Gastrocnemius medialis (tissue), 4 donors: ENCODE results near the gene CHD6. TPM values are rescaled to one million over a fixed set of nuclear protein-coding genes. Genes with fewer than 3 reads are reported as not detected.

Experiments
- ATAC-seq, 2 donors: fragments of 150-250 bp; one replicate each; pipeline ENCODE4 v1.9.1; 2016
- DNase-seq, 2 donors: peaks; one replicate each; pipeline ENCODE4 v3.0.0-alpha.2; 2019
- H3K27ac ChIP-seq, 4 donors: fragments of 200-600 bp; sonication (generic); 1 replicate in 1 of 4; 2 replicates in 3 of 4; pipeline ENCODE4 v1.5.1; 2016 to 2018; ENCODE audit warnings: mild to moderate bottlenecking in 2 of 4, moderate library complexity in 1 of 4
- H3K27me3 ChIP-seq, 3 donors: fragments of 200-600 bp; sonication (generic) in 2 of 3; 1 replicate in 1 of 3; 2 replicates in 2 of 3; pipeline versions ENCODE4 v1.5.1 to v1.6.0; 2016 to 2019; ENCODE audit warnings: mild to moderate bottlenecking in 1 of 3, moderate library complexity in 1 of 3
- H3K36me3 ChIP-seq, 2 donors: fragments of 200-600 bp; sonication (generic) in 1 of 2; one replicate each; pipeline ENCODE4 v1.5.1; 2017 to 2018
- H3K4me1 ChIP-seq, 2 donors: fragments of 200-600 bp; sonication (generic) in 1 of 2; one replicate each; pipeline ENCODE4 v1.5.1; 2016 to 2017; ENCODE audit warnings: mild to moderate bottlenecking in 2 of 2
- H3K4me3 ChIP-seq, 4 donors: fragments of 200-600 bp; sonication (generic) in 3 of 4; 1 replicate in 1 of 4; 2 replicates in 3 of 4; pipeline ENCODE4 v1.5.1; 2016 to 2019; ENCODE audit warnings: mild to moderate bottlenecking in 2 of 4
- H3K9me3 ChIP-seq, 3 donors: fragments of 200-600 bp; sonication (generic) in 2 of 3; 1 replicate in 1 of 3; 2 replicates in 2 of 3; pipeline ENCODE4 v1.5.1; 2016 to 2019
- POLR2A ChIP-seq, 2 donors: fragments of 450-650 bp; IDR thresholded peaks; one replicate each; pipeline ENCODE4 v1.6.1; 2017; ENCODE audit warnings: antibody characterized with exemption in 2 of 2, mild to moderate bottlenecking in 2 of 2, moderate library complexity in 2 of 2
- in situ Hi-C, 4 donors: fragments of 200-750 bp; cut with MboI; loops; one replicate each; pipeline versions ENCODE4 v1.15.0 to v1.8.0; 2017; ENCODE audit warnings: low sequenced_read_pairs in 4 of 4
- intact Hi-C: fragments of 100-400 bp; cut with DNase I; formaldehyde crosslinking; loops from one replicate; pipeline ENCODE4 v1.15.1; 2023; ENCODE audit warnings: low total_unique reads
- total RNA-seq, 4 donors: library from RNA; depleted of rRNA; stranded (reverse); fragments of >200 nt; gene quantifications; one replicate each; pipeline versions ENCODE4 v1.1.0 to v1.2.3, GENCODE V29; 2016
- TF ChIP-seq, protein P1 (sequence below), 5 experiments: fragments of 450-650 bp in 3 of 5; fragments of 200-600 bp in 2 of 5; sonication (generic) in 2 of 5; IDR thresholded peaks in 4 of 5; conservative IDR thresholded peaks in 1 of 5; 1 replicate in 4 of 5; 2 replicates in 1 of 5; pipeline ENCODE4 v1.5.1; 2016 to 2019; ENCODE audit warnings: antibody characterized with exemption in 5 of 5, mild to moderate bottlenecking in 3 of 5, moderate library complexity in 3 of 5

Gene CHD6
- total RNA-seq, 4 donors from 2014 or later = 12.8 to 33.7 (median 19.2) TPM

DNA sequence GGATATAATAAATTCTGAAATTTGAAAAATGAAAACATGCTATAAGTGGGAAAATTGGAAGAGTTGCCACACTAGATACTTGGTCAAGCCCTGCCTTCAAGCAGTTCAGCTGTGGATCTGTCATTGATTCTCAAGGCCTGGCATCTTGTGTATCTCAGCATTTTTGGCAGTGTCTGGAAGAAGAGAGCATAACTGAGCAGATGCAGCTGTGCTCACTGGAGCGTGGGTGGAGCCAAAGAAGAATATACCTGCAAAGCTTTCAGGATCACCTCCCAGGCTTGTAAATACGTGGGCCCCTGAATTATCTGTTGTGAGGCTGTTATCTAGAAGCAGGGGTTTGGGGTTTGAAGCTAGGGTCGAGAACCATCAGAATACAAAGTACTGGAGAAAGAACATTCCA, 31.3 kb upstream of the CHD6 start:
- in situ Hi-C loops (no loop called here), intact Hi-C loops (no loop called here)
- no peak overlapping the region for H3K27ac ChIP-seq
- H3K4me3 ChIP-seq = no peak overlapping the region
- ATAC-seq = no peak
- H3K4me1 ChIP-seq = no peaks in the 10 kb centered on the region
- TF ChIP-seq, protein P1, sequence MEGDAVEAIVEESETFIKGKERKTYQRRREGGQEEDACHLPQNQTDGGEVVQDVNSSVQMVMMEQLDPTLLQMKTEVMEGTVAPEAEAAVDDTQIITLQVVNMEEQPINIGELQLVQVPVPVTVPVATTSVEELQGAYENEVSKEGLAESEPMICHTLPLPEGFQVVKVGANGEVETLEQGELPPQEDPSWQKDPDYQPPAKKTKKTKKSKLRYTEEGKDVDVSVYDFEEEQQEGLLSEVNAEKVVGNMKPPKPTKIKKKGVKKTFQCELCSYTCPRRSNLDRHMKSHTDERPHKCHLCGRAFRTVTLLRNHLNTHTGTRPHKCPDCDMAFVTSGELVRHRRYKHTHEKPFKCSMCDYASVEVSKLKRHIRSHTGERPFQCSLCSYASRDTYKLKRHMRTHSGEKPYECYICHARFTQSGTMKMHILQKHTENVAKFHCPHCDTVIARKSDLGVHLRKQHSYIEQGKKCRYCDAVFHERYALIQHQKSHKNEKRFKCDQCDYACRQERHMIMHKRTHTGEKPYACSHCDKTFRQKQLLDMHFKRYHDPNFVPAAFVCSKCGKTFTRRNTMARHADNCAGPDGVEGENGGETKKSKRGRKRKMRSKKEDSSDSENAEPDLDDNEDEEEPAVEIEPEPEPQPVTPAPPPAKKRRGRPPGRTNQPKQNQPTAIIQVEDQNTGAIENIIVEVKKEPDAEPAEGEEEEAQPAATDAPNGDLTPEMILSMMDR (IDR thresholded peaks at IDR 0.05 in 4 of 5, conservative IDR thresholded peaks at IDR 0.05 in 1 of 5) = no peak
- H3K27me3 ChIP-seq = no peaks in the 10 kb centered on the region
- DNase-seq = no peak
- H3K36me3 ChIP-seq = no peaks in the 10 kb centered on the region
- no peaks in the 10 kb centered on the region for H3K9me3 ChIP-seq

DNA sequence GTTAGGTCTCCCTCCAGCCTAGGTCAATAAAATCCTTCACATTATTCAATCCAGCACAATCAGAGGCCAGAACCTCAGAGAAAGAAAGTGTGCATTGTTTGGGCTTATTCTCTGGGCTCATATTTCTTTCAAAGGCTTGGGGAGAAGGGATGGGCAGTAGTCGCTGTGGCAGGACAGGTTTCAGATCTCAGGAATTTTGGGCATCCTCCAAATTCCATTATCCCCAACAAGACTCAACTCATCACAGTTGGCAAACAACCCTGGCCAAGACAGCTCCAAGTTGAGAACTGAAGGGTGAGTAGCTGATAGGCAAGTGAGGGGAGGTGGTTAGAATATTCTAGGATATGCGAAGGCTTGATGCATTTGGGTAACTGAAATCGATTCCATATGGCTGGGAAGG, 27.2 kb upstream of the CHD6 start:
- DNase-seq = no peak
- intact Hi-C loops = no loop called here
- H3K27ac ChIP-seq = no peak overlapping the region
- no peak for TF ChIP-seq POLR2A (IDR thresholded peaks at IDR 0.05)
- TF ChIP-seq, protein P1 (IDR thresholded peaks at IDR 0.05 in 4 of 5, conservative IDR thresholded peaks at IDR 0.05 in 1 of 5) = no peak
- no peaks in the 10 kb centered on the region for H3K9me3 ChIP-seq
- in situ Hi-C loops = no loop called here
- ATAC-seq = no peak
- no peaks in the 10 kb centered on the region for H3K36me3 ChIP-seq
- no peaks in the 10 kb centered on the region for H3K4me1 ChIP-seq
- no peak overlapping the region for H3K4me3 ChIP-seq
- H3K27me3 ChIP-seq = no peaks in the 10 kb centered on the region

DNA sequence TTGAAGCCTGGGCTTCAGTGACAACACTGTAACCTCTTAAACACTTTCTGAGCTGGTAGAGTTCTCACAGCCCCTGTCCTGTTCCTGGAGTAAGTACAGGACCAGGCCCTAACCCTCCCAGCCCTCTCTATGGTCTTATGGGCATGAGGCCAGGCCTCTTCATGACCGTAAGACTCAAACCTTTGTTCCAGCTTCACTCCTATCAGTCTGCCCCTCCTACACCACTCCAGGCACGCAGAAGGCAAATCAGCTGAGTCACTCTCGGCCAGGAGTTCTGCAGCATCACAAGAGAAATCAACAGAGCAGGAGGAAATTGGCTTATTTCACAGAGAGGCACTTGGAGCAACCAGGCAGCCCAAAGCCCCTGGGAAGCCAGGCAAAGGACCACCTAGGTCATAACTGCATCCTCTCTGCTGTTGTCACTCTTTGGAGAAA, 25.3 kb upstream of the CHD6 start:
- H3K4me1 ChIP-seq = no peaks in the 10 kb centered on the region
- no peak for DNase-seq
- intact Hi-C loops (no loop called here), in situ Hi-C loops (no loop called here)
- no peak overlapping the region for H3K4me3 ChIP-seq
- no peak overlapping the region for H3K27ac ChIP-seq
- ATAC-seq = no peak
- H3K9me3 ChIP-seq = no peaks in the 10 kb centered on the region
- TF ChIP-seq, protein P1 (IDR thresholded peaks at IDR 0.05 in 4 of 5, conservative IDR thresholded peaks at IDR 0.05 in 1 of 5) = no peak
- TF ChIP-seq POLR2A (IDR thresholded peaks at IDR 0.05) = no peak
- no peaks in the 10 kb centered on the region for H3K36me3 ChIP-seq
- no peaks in the 10 kb centered on the region for H3K27me3 ChIP-seq

DNA sequence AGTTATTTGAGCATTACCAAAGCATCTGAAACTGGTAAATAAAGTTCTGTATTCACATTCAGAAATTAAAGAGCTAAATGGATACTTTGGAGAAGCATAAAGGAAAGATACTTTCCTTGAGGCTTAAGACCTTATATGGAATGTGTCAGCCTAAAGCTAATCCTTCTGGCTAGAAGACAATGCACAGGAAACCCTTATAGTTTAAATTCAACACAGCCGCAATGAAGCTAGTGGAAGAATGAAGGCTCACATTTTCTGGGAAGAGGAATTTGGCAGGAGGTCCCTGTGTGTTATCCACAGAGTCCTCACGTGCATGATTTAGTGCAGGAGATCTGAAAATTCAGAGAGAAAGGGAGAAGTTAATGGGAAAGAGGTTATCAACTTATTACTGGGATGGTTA, 21.5 kb upstream of the CHD6 start:
- Histone ChIP-seq H3K4me1 (no peaks in the 10 kb centered on the region), H3K4me3 (no peak overlapping the region), H3K36me3 (no peaks in the 10 kb centered on the region), H3K9me3 (no peaks in the 10 kb centered on the region), H3K27ac (no peak overlapping the region), H3K27me3 (no peaks in the 10 kb centered on the region)
- no peak for ATAC-seq
- DNase-seq = no peak
- intact Hi-C loops (no loop called here), in situ Hi-C loops (no loop called here)
- TF ChIP-seq, protein P1 (IDR thresholded peaks at IDR 0.05 in 4 of 5, conservative IDR thresholded peaks at IDR 0.05 in 1 of 5) = no peak
- no peak for TF ChIP-seq POLR2A (IDR thresholded peaks at IDR 0.05)

DNA sequence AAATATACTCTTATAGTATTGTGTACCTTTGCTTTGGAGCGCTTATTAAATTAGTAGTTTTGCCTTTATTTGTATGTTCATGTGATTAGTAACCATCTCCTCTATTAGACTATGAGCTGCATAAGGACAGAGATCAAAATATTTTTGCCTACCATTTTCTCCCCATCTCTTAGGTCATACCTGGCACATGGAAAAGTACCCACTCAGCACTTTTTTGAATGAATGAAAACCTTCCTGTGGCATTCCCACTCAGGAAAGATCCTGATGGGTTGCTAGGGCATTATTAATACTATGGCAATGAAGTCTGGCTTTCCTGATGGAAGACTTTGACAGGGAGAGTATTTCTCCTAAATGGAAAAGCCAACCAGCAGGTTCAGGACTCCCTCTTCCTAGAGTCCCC, 20.3 kb upstream of the CHD6 start:
- no peak overlapping the region for H3K4me3 ChIP-seq
- H3K27ac ChIP-seq = no peak overlapping the region
- no peaks in the 10 kb centered on the region for H3K36me3 ChIP-seq
- in situ Hi-C loops = no loop called here
- no peaks in the 10 kb centered on the region for H3K27me3 ChIP-seq
- intact Hi-C loops = no loop called here
- TF ChIP-seq POLR2A (IDR thresholded peaks at IDR 0.05) = no peak
- TF ChIP-seq, protein P1 (IDR thresholded peaks at IDR 0.05 in 4 of 5, conservative IDR thresholded peaks at IDR 0.05 in 1 of 5) = no peak
- no peaks in the 10 kb centered on the region for H3K4me1 ChIP-seq
- ATAC-seq (no peak), DNase-seq (no peak)
- H3K9me3 ChIP-seq = no peaks in the 10 kb centered on the region
